HG02571 (cell line): ENCODE measurements around the gene ERLEC1.
"Not testable (repeated sequence)": the region's sequence is repeated elsewhere in the genome, so short reads cannot be mapped to it uniquely, and the experiment has no call there.

Experiments
- ATAC-seq: cut with Tn5 transposase; IDR thresholded peaks from one replicate; pipeline ENCODE4 v1.9.1; 2021; ENCODE audit warnings: mild to moderate bottlenecking, moderate library complexity; ENCODE audit not compliant: unreplicated experiment

ERLEC1 gene, protein sequence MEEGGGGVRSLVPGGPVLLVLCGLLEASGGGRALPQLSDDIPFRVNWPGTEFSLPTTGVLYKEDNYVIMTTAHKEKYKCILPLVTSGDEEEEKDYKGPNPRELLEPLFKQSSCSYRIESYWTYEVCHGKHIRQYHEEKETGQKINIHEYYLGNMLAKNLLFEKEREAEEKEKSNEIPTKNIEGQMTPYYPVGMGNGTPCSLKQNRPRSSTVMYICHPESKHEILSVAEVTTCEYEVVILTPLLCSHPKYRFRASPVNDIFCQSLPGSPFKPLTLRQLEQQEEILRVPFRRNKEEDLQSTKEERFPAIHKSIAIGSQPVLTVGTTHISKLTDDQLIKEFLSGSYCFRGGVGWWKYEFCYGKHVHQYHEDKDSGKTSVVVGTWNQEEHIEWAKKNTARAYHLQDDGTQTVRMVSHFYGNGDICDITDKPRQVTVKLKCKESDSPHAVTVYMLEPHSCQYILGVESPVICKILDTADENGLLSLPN

DNA sequence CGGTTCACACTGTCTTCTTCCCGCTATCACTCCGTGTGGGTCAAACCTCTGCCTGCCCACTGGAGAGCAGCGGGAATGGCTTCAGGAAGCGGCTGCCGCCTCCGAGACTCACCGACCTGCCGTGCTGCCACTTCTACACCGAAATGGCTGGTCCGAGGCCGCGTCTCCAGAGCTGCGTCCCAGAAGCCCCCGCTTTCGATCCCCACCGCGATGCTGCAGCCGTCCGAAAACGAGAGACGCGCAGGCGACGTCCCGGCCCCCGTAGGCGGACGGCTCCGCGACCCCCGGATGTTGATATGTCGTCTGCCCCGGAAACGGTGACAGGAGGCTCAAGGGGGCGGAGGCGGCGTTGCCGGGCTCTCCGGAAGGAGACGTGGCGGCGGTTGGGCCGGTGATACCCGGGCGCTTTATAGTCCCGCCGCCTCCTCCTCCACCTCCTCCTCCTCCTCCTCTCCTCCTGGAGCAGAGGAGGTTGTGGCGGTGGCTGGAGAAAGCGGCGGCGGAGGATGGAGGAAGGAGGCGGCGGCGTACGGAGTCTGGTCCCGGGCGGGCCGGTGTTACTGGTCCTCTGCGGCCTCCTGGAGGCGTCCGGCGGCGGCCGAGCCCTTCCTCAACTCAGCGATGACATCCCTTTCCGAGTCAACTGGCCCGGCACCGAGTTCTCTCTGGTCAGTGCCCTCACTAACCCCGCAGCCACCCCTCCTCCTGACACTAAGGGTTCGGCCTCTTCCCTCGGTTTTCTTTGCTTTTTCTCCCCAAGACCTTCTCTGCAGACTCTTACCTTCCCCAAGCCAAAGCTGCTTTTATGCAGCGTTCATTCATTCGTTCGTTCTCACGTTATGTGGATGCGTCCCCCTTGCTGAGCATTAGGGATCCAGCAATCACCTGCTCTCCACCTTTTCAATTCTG is at the start of gene ERLEC1, which contains the start of gene ASB3:
ERLEC1 (plus strand) TSS at position 340 of the 909 bp plus-strand sequence; CDS start at position 507, 167 bp downstream.
ASB3 (minus strand) TSS at position 249 of the 909 bp plus-strand sequence. CDS start 21,381 bp downstream, outside the sequence.
- peak; percentile 92 for ATAC-seq

DNA sequence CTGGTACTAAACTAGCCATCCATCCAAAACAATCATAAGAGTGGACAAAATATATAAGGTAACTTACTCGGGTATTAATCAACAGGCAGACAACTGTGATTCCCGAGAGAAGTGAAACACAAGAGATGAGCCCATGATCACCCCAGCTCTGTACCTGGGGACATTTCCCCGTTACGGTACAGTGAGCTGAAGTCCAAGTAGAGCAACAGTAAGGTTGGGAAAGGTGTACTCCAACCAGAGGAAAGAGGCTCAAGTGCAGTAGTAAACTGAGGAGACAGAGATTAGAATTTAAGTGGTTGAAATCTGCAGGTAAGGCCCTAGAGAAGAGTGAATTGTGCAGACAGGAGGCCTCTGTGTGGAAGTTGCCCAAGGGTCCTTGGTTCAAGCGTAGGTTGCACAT is 49.8 kb upstream of the ERLEC1 start:
- ATAC-seq: no peak

DNA sequence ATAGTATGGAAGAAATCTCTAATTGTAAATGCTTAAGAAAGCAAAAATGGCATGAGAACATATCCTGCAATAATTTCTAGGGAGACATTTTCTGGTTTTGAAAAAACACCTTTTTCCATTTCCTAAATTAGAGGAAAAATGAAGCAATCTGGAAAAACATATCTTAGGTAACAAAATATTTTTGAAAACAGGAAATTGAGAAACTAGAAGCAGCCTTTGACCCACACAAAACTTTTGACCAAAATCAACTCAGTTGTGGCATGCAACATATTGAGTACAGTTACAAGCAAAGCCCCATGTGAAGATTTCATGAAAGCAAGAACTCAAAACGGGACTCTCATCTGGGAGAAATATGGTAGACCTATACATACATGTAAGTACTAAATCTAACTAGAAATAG is 47.8 kb upstream of the ERLEC1 start:
- no peak for ATAC-seq

DNA sequence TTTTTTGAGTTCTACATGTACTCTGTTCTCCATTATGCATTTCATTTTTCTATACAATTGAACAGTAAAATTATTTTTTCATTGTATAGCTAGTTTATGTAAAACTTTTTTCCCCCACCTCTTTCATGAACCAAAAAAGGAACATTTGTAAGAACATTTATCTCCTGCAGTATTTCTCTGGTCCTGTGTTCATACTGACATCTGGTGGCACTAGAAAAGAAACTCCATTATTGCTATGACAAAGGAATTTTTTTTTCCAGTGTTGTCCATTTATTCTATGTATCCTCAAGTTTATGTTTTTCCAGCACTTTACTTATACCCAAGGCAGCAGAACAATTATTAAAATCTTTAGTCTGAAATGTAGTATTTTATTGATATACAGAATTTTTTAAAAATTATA is 46.7 kb upstream of the ERLEC1 start:
- ATAC-seq: no peak

DNA sequence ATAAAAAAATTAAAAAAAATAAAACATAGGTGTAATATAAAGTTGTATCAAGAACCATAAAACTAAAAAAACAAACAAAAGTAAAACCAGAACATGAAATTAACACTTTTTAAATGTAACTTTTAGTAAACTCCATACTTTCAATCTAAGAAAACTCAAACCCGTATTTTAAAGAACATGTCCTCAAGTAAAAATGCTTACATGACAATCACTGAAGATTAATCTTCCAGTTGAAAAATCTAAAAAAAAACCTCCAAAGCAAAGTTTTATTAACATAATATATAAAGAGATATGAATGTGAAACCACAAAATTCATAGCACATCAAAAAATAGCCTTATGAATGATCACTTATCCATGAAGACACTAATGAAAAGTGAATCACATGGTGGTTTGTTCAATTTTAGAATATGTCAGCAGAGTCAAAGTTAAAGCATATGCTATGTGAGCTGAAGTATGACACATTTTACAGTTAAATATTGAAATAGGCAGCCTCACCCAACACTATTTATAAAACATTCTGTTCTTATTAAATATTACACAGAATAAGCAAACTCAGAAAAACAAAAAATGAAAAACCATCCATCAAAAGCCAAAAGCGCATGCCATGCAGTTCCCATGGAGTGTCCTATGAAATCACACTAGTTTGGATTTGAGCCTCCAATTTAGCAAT is 42.3 kb upstream of the ERLEC1 start:
- ATAC-seq: no peak

DNA sequence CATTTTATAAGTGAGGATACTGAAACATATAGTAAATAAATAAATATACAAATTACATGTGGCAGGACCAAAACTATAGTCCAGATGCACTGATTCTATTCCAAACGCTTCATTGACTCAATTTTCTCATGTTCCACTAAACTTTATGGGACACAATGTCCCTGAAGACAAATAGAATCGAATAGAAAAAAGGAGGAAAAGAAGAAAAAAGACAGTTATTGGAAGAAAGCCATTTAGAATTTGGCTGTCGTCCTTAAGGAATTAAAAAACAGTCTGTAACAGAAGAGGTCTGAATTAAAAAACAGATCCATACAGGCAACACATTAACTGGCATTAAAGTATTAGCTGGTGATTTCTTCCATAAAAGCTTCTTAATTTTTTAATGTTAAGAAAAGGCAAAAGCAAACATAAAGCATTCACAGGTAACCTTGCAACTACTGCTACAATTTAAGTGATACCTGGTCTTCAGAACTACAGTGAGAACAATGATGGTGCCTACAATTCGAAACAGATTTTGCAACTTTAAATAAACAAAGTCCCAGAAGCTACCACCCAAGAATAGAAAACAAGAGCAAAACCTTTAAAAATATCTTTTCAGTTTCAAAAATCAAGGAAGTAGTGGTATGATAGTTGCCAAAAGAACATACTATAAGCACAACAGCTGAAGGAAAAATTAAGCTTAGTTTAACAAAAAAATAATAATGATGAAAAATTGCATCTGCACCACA is 36.6 kb upstream of the ERLEC1 start:
- peak; percentile 36 for ATAC-seq

DNA sequence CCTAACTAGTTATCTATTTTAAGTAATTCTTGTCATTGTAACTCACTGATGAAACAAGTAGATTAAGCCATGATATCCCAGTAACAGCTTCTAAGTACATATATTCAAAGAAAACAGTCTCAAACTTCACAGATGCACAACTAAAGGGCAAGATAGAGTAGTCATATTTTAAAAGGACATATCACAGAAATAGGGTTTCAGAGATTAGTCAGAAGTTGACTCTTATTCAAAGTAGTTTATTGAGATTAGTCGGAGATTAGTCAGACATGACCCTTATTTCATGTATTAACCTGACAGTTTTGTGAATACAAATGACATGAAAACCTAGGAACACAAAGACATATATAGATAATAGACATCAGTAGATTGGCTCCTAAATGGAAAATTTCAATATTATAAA is 35.1 kb upstream of the ERLEC1 start:
- ATAC-seq: peak; percentile 92

DNA sequence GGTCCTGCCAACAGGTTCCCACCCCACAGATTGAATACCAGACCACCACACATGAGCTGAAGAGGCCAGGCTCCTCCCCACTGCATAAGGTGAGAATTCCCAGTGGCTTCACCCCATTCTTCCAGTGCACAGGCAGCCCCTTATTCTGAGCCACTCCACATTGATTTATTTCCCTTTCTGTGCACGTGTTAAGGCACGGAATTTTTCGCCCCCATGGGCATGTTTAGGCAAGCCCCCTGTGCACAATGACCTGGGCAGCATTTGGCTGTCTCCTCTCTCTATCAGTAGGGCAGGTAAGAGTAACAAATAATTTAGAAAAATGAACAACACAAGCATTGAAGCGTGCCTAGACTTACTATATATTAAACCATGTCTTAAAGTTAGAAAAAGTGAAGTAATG is 34.5 kb upstream of the ERLEC1 start:
- no peak for ATAC-seq

DNA sequence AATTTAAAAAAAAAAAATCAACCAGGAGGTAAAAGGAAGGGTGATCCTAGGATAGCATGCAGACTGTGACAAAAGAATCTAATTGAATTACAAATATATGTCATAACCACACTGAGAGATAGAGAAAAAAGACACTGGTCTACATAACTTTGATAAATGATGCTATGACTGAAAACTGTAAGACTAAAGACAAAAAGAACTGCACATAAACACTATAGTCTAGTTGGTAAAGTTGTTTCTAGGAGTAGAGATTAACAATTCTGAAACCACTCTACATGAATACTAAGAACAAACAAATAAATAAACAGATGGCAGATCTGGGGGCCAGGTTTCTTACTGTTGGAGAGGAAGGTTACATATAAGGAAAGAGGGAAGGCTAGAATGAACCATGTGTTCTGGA is 33.8 kb upstream of the ERLEC1 start:
- no peak for ATAC-seq

DNA sequence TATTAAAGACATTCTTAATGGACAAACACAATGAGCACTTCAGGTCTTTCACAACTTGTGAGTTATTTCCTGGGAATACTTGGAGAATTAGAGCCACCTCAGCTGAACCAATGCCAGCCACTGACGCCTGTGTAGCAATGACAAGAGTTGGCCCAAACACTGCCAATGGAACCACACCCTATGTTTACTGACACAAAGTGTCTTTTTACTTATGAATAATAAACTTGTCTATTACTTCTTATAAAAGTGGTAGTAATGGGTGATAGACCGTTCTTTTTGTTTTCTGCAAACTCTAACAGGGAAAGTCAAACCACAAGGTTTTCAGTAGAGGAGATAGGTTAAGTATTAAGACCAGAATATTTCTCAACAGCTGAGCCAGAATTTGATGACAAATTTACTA is 31.7 kb upstream of the ERLEC1 start:
- ATAC-seq: no peak

DNA sequence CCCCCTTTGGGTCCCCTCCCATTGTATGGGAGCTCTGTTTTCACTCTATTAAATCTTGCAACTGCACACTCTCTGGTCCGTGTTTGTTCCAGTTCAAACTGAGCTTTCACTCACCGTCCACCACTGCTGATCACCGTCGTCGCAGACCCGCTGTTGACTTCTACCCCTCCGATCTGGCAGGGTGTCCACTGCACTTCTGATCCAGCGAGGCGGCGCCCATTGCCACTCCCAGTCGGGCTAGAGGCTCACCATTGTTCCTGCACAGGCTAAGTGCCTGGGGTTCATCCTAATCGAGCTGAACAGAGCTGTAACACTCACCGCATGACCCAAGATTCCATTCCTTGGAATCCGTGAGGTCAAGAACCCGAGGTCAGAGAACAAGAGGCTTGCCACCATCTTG is 30.2 kb upstream of the ERLEC1 start:
- no peak for ATAC-seq

DNA sequence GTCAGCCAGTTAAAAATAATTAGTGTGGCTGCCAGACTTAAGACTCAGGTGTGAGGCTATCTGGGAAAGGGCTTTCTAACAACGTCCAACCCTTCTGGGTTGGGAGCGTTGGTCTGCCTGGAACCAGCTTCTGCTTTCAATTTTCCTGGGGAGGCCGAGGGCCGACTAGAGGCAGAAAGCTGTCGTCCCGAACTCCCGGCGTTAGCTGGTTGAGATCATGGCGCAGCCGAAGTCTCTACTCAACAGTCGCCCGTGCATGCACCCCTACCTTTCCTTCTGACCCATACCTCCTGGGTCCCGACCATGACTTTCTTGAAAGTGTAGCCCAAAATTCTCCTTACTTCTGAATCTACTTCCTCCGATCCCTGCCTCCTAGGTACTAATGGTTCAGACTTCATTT is 29.6 kb upstream of the ERLEC1 start:
- ATAC-seq: not testable (repeated sequence)

DNA sequence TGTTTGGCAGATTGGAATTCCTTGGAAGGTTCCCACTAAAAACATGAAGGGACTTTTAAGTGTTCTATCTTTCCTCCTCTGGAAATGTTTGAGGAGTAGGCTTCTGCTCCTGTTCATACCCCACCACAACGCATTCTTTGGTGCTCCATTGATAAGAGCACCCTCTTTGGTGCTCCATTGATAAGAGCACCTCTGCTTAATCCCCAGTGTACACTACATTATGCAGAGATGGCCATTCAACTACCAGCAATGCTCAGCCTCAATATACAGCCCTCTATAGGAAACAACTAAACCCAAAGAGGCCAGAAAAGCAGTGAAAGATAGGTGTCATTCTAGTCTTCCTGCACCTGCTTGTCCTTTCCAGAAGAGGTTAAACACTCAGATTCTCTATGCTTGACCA is 21.1 kb upstream of the ERLEC1 start:
- ATAC-seq: no peak

DNA sequence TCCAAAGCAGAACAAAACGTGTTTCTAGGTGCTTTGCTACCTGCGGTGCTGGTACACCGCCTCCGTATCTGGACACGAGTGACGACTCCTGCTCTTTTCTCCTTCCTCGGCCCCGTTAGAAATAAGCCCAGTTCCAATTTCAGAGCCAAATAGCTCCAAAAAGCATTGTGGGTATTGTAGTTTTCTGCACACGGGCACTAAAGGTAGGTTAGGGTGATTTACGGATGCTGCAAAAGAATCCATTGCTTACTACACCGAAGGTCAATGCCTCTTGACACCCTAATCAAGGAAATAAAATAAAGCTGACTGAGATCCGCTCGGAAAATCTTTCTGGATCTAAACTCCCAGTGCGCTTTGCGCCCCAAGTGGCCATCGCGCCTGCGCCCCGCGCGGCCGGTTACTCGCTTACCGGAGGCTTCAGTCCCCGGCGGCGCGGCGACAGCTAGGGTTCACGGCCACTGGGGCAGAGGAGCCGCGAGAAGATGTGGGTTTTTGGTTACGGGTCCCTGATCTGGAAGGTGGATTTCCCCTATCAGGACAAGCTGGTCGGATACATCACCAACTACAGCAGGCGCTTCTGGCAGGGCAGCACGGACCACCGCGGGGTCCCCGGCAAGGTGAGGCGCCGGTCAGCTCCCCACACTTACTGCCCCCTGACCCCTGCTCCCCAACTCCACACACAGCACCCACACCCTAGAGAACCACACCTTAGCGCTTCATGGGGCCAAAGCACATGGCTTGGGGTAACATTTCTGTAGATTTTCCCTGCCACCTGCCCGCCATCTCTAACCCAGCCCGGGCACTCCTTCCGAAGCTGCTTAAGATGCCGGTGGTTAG is 19.2 kb upstream of the ERLEC1 start, which contains the start of gene CHAC2:
CHAC2 (plus strand) TSS at position 400 of the 837 bp plus-strand sequence; CDS start at position 483, 83 bp downstream.
- peak; percentile 85 for ATAC-seq

DNA sequence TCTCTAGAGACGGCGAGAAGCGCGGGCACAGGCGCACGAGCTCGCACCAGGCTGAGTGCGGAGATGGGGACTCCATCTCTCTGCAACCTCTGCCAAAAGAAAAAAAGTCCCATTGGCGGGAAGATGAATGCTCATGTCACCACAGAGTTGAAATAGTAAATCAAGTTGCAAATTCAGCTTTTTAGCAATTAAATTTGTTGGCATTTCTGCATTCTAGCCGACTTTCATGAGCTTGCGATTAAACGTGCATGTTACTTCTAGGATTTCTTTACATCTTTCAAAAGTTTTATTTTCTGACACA is 18.7 kb upstream of the ERLEC1 start:
- peak; percentile 55 for ATAC-seq

DNA sequence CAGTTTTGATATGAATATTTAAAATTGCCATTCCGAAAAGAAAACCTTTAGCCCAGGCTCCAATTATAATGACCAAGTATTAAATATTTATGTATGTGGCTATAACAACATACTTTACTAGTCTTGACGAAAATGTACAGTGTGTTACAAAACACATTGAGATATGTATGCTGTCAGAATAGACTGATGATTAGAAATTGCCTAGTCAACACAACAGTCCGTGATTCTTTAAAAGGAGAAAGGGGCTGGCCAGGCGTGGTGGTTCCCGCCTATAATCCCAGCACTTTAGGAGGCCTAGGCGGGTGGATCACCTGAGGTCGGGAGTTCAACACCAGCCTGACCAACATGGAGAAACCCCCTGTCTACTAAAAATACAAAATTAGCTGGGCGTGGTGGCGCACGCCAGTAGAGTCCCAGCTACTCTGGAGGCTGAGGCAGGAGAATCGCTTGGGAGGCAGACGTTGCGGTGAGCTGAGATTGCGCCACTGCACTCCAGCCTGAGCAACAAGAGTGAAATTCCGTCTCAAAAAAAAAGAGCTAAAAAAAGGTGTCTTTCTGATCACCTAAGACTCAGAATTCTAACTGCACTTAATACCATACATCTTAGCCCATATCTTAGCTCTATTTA is 17.4 kb upstream of the ERLEC1 start:
- no peak for ATAC-seq

DNA sequence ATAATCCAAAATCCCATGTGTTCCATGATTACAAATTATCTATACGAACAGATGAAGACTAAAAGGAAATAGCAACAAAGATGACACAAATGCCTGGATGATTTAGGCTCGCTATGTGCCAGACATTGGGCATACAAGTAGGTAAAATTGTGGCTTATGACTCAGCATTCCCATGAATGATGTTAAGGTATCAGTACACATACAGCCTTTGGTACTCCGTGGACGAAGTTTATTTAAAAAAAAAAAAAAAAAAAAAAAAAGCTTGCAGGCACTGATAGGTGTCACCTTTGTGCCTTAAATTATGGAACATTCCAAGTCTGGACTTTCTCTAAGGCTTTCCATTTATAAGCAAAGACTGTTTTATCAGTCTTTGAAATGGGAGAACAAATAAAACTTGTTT is 16.6 kb upstream of the ERLEC1 start:
- no peak for ATAC-seq

DNA sequence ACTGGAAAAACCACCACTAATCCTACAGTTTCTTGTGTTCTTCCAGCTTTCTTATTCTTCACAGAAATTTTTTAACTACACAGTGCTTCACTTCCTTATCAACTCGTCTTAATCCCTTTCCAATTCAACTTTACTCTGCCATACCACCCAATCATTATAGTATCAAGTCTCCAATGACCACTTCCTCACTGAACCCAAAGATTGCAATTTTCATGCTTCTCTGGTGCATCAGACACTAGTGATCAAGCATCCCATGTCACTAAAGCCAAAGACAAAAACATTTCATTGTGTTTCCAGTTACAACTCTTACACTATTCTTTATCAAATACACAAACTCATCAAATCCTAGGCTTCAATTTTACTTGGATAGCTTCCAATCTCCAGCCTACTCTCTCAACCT is 9.7 kb upstream of the ERLEC1 start:
- no peak for ATAC-seq

DNA sequence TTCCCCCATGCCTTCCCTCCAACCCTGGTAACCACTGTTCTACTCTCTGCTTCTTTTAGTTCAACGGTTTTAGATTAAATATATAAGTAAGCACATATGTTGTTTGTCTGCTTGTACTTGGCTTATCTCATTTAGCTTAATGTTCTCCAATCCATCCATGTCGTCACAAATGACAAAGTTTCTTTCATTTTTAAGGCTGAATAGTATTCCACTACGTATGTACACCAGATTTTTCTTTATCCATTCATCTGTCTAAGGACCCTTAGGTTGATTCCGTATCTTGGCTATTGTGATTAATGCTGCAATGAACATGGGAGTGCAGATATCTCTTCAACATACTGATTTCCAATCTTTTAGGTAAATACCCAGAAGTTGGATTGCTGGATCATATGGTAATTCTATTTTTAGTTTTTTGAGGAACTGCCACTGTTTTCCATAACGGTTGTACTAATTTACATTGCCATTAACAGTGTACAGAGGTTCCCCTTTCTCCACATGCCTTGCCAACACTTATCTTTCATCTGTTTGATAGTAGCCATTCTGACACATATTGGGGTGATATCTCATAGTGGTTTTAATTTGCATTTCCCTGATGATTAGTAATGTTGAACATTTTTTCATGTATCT is 8.2 kb upstream of the ERLEC1 start:
- ATAC-seq: no peak
